ENCODE data around the gene CFAP53.
"Not testable (repeated sequence)": the region's sequence is repeated elsewhere in the genome, so short reads cannot be mapped to it uniquely, and the experiment has no call there.

The CFAP53 gene

DNA sequence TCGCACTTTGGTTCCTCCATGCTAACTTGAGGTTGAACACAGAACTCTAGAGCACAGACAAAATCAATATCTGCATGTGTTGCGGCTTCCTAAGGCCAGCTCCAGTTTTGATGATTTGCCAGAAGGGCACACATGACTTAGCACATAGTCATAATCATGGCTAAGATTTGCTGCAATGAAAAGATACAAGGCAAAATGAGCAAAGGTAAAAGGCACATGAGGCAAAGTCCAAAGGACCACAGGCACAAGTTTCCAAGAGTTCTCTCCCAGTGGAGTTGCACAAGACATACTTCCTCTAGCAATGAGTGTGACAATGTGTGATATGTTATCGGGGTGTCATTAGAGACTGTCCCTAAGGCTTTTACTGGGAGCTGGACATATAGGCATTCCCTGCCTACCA lies 45.4 kb upstream of the CFAP53 start:
- Histone ChIP-seq H3K36me3 (no peaks in the 10 kb centered on the region), H3K4me3 (ENCODE audit: low read depth in 1 of 2, low read length in 1 of 2) (no peak overlapping the region), H3K9me3 (no peaks in the 10 kb centered on the region), H3K4me1 (ENCODE audit: control insufficient read depth in 1 of 2, insufficient read depth in 1 of 2, low read depth in 1 of 2, low read length in 1 of 2) (peaks cover 20 to 21% of the 10 kb centered on the region in 2 experiments), H3K27ac (no peak overlapping the region), H3K27me3 (peaks cover 11% of the 10 kb centered on the region)
- TF ChIP-seq, protein P1, sequence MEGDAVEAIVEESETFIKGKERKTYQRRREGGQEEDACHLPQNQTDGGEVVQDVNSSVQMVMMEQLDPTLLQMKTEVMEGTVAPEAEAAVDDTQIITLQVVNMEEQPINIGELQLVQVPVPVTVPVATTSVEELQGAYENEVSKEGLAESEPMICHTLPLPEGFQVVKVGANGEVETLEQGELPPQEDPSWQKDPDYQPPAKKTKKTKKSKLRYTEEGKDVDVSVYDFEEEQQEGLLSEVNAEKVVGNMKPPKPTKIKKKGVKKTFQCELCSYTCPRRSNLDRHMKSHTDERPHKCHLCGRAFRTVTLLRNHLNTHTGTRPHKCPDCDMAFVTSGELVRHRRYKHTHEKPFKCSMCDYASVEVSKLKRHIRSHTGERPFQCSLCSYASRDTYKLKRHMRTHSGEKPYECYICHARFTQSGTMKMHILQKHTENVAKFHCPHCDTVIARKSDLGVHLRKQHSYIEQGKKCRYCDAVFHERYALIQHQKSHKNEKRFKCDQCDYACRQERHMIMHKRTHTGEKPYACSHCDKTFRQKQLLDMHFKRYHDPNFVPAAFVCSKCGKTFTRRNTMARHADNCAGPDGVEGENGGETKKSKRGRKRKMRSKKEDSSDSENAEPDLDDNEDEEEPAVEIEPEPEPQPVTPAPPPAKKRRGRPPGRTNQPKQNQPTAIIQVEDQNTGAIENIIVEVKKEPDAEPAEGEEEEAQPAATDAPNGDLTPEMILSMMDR (IDR thresholded peaks at IDR 0.05) = no peak

DNA sequence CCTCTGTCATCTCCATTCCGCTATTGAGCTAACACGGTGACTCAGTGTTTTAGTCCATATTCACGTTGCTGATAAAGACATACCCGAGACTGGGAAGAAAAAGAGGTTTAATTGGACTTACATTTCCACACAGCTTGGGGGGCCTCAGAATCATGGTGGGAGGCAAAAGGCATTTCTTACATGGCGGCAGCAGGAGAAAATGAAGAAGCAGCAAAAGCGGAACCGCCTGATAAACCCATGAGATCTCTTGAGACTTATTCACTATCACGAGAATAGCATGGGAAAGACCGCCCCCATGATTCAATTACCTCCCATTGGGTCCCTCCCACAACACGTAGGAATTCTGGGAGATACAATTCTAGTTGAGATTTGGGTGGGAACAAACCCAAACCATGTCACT lies 43.8 kb upstream of the CFAP53 start:
- Histone ChIP-seq H3K27ac (no peak overlapping the region), H3K9me3 (no peaks in the 10 kb centered on the region), H3K27me3 (peaks cover 2% of the 10 kb centered on the region), H3K36me3 (no peaks in the 10 kb centered on the region), H3K4me3 (ENCODE audit: low read depth in 1 of 2, low read length in 1 of 2) (no peak overlapping the region), H3K4me1 (ENCODE audit: control insufficient read depth in 1 of 2, insufficient read depth in 1 of 2, low read depth in 1 of 2, low read length in 1 of 2) (peaks cover 20 to 21% of the 10 kb centered on the region in 2 experiments)
- TF ChIP-seq, protein P1 (IDR thresholded peaks at IDR 0.05) = no peak

DNA sequence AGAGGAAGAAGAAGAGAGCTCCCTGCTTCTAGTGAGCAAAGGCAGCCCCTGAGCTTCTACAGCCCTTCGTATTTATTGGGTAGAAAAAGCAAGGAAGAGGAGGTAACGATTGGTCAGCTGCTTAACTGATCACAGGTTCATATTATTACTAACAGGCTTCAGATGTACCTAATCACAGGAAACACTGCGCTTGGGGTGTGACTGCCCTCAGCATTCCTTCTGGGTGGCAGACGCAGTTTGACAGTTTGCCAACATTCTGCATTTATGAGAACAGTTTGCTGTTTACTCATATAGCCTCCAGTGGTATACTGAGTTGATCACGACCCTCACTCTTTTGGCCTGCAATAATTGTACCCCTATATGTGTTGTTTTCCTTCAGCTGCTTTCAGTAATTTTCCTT lies 42.6 kb upstream of the CFAP53 start:
- peak overlapping the region; percentile 71 for H3K27ac ChIP-seq
- not testable (repeated sequence) for H3K9me3 ChIP-seq; H3K4me3 ChIP-seq (ENCODE audit: low read depth in 1 of 2, low read length in 1 of 2); H3K27me3 ChIP-seq; H3K36me3 ChIP-seq
- H3K4me1 ChIP-seq (ENCODE audit: control insufficient read depth in 1 of 2, insufficient read depth in 1 of 2, low read depth in 1 of 2, low read length in 1 of 2) = peaks cover 20 to 21% of the 10 kb centered on the region in 2 experiments

DNA sequence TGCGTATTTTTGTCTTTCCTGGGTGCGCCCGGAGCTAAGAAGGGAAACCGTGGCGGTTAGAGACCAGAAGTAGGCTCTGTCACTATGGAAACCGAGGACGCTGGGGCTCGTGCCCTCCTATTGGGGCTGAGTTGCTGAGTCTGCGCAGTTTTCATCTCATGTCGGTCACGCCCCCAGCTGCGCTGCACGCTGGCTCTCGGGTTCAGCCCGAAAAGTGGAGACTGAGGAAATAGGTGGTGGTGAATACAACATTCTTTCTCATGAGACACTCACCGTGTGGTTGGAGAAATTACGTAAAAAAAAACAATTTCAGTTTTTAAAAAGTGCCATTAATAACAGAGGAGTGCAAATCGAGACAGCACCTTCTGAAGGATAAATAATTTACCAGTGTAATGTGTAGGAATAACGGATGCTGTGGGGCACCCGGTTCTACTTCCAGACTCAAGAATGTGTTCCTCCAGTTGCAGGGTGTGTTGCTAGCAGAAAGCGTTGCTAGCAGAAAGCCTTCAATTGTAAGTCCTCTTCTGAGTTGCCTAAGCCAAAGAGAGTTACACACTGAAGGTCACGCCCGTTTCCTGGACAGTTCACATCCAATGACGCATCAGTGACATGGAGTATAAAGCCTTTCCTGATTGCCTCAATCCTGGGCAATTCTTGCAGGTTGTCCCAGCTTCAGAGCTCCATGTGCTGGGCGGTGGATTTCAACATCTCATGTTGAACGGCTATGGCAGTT lies 41.6 kb upstream of the CFAP53 start:
- H3K36me3 ChIP-seq = no peaks in the 10 kb centered on the region

DNA sequence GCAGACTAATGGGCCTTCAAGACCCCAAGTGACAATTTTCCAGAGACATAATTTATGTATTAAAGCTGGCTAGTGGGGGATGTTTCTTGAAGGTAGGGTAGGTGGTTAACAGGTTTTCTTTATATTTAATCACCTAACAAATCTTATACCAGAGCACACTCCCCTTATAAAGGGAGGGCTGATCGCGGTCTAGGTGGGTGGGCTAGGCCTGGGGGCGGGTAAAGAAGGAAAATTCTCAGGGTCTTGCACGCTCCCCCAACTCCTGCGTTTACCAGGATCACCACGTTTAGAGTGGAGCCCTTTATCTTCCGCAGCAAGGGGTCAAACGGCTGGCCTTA lies 41.1 kb upstream of the CFAP53 start:
- Histone ChIP-seq H3K9me3 (no peaks in the 10 kb centered on the region), H3K27me3 (peaks cover 13% of the 10 kb centered on the region), H3K36me3 (no peaks in the 10 kb centered on the region), H3K4me3 (ENCODE audit: low read depth in 1 of 2, low read length in 1 of 2) (peak overlapping the region; percentile 61 to 62), H3K4me1 (ENCODE audit: control insufficient read depth in 1 of 2, insufficient read depth in 1 of 2, low read depth in 1 of 2, low read length in 1 of 2) (peaks cover 20 to 21% of the 10 kb centered on the region in 2 experiments), H3K27ac (peak overlapping the region; percentile 71)
- TF ChIP-seq, protein P1 (IDR thresholded peaks at IDR 0.05) = no peak

More for the DNA sequence above, 41.6 kb upstream of the CFAP53 start:
- Histone ChIP-seq H3K27ac (peak overlapping the region; percentile 71), H3K4me3 (ENCODE audit: low read depth in 1 of 2, low read length in 1 of 2) (peak overlapping the region; percentile 61 to 62), H3K9me3 (no peaks in the 10 kb centered on the region), H3K27me3 (peaks cover 13% of the 10 kb centered on the region), H3K4me1 (ENCODE audit: control insufficient read depth in 1 of 2, insufficient read depth in 1 of 2, low read depth in 1 of 2, low read length in 1 of 2) (peaks cover 20 to 21% of the 10 kb centered on the region in 2 experiments)
- TF ChIP-seq, protein P1 (IDR thresholded peaks at IDR 0.05) = no peak

DNA sequence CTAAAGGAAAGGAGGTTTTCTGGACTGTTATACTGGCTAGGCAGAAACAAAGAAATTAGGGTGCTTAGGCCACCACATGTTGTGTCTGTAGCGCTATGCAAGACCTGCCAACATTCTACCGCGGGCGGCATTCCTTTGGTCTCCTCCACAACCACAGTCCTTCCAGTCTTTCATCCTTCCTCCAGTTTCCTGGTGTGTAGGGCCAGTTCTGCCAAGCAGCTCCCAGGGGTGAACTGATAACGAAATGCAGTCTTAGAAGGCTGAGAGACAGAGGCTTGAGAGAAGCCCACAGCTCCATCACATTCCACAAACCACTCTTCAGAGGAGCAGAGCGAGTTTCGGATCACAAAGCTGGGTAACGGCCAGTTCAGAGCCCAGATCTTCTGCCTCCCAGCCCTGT lies 40.6 kb upstream of the CFAP53 start:
- Histone ChIP-seq H3K9me3 (no peaks in the 10 kb centered on the region), H3K4me1 (ENCODE audit: control insufficient read depth in 1 of 2, insufficient read depth in 1 of 2, low read depth in 1 of 2, low read length in 1 of 2) (peaks cover 20 to 21% of the 10 kb centered on the region in 2 experiments), H3K4me3 (ENCODE audit: low read depth in 1 of 2, low read length in 1 of 2) (peak overlapping the region in 1 of 2 experiments; percentile 61), H3K27me3 (peaks cover 15% of the 10 kb centered on the region), H3K36me3 (no peaks in the 10 kb centered on the region), H3K27ac (peak overlapping the region; percentile 71)
- TF ChIP-seq, protein P1 (IDR thresholded peaks at IDR 0.05) = no peak

All from neutrophil (primary cell).